GM12891 (cell line): Measurements from ENCODE around the gene OR8G1.

ENCODE experiments used
- POLR2A ChIP-seq: IDR thresholded peaks from 2 replicates; pipeline ENCODE4 v1.6.1; 2011; ENCODE audit warnings: low read depth, low read length, control low read depth
- POLR2AphosphoS5 ChIP-seq: IDR thresholded peaks from 2 replicates; pipeline ENCODE4 v1.6.1; 2011; ENCODE audit warnings: low read depth, low read length, control low read depth
- SPI1 ChIP-seq: IDR thresholded peaks from 2 replicates; pipeline ENCODE4 v1.6.1; 2011; ENCODE audit warnings: low read depth, low read length, control low read depth
- TAF1 ChIP-seq: IDR thresholded peaks from 2 replicates; pipeline ENCODE4 v1.6.1; 2011; ENCODE audit warnings: low read depth, low read length, control low read depth

DNA sequence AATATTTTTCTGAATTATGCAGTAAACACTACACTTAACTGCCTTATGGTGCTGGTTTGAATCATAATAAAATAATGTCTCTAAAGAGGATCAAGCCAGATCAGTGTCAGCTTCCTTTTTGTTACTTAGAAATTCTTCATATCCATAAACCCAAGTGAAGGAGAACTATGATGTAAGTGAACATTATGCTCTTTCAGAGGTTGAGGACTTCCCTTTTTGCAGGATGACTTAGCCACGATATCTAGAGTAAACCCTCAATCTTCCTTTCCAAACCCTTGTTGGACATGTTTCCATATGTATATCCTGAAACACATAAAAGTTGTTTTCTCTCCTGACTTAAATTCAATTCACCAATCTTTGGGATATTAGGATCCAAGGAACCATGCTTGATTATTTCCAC lies 53.8 kb downstream of the OR8G1 start:
- TF ChIP-seq POLR2A (no peak), POLR2AphosphoS5 (no peak), TAF1 (no peak), SPI1 (no peak)
